Caco-2 (cell line): ENCODE measurements around the gene VWA3B. TPM values are rescaled to one million over a fixed set of nuclear protein-coding genes. Genes with fewer than 3 reads are reported as not detected.

ENCODE experiments used
- BruUV-seq: library from RNA; stranded (reverse); fragments of 400-500 nt; replicated peaks from 2 replicates; lab custom pipeline; 2021; lab: Mats Ljungman, UMichigan
- CTCF ChIA-PET: fragments of 300-600 bp; sonication (Branson Sonifier 250); formaldehyde crosslinking; loops from one replicate; lab custom pipeline; 2022; ENCODE audit warnings: antibody characterized with exemption; lab: Charles Lee
- POLR2A ChIA-PET: fragments of 300-600 bp; sonication (Branson Sonifier 250); formaldehyde crosslinking; loops from one replicate; lab custom pipeline; 2022; ENCODE audit warnings: antibody characterized with exemption; lab: Charles Lee
- DNase-seq, 2 experiments: peaks; one replicate each; pipeline versions ENCODE4 v3.0.0 to v3.0.0-alpha.2; 2020 to 2022
- H3K27me3 ChIP-seq: replicated peaks from 2 replicates; pipeline ENCODE4 v1.6.0; 2011; ENCODE audit warnings: low read length; ENCODE audit not compliant: control insufficient read depth, insufficient read depth
- H3K36me3 ChIP-seq: 2 replicates; pipeline ENCODE4 v1.5.1; 2011; ENCODE audit warnings: low read length; ENCODE audit not compliant: control insufficient read depth, insufficient read depth
- H3K4me1 ChIP-seq: fragments of 250-450 bp; sonication (Bioruptor Pico); 2 replicates; pipeline ENCODE4 v1.5.1; 2020; ENCODE audit warnings: mild to moderate bottlenecking
- H3K4me3 ChIP-seq: 2 replicates; pipeline ENCODE4 v1.5.1; 2011; ENCODE audit warnings: low read depth, mild to moderate bottlenecking, control low read depth, low read length
- H3K9me3 ChIP-seq: fragments of 250-450 bp; sonication (Bioruptor Pico); 2 replicates; pipeline ENCODE4 v1.5.1; 2020; ENCODE audit warnings: mild to moderate bottlenecking, moderate library complexity
- H3K27ac Mint-ChIP-seq: one replicate; pipeline ENCODE4 v1.8.0; 2022; ENCODE audit warnings: mixed read lengths; ENCODE audit not compliant: unreplicated experiment
- H3K27me3 Mint-ChIP-seq: one replicate; pipeline ENCODE4 v1.8.0; 2022; ENCODE audit warnings: mixed read lengths; ENCODE audit not compliant: insufficient read depth, unreplicated experiment
- H3K36me3 Mint-ChIP-seq: one replicate; pipeline ENCODE4 v1.8.0; 2022; ENCODE audit warnings: mild to moderate bottlenecking, mixed read lengths; ENCODE audit not compliant: insufficient read depth, unreplicated experiment
- H3K4me1 Mint-ChIP-seq: one replicate; pipeline ENCODE4 v1.8.0; 2022; ENCODE audit warnings: low read depth, mixed read lengths; ENCODE audit not compliant: unreplicated experiment
- H3K4me3 Mint-ChIP-seq: one replicate; pipeline ENCODE4 v1.8.0; 2022; ENCODE audit warnings: mild to moderate bottlenecking, moderate library complexity, mixed read lengths; ENCODE audit not compliant: unreplicated experiment
- H3K9me3 Mint-ChIP-seq: one replicate; pipeline ENCODE4 v1.8.0; 2022; ENCODE audit warnings: mixed read lengths; ENCODE audit not compliant: unreplicated experiment
- intact Hi-C: fragments of 100-400 bp; cut with micrococcal nuclease; formaldehyde crosslinking; loops from one replicate; pipeline ENCODE4 v1.10.0; 2022; ENCODE audit not compliant: unreplicated experiment
- total RNA-seq: library from RNA; stranded (reverse); gene quantifications from 2 replicates; pipeline ENCODE4 v1.2.3, GENCODE V29; 2022
- TF ChIP-seq, protein P1 (sequence below), 2 experiments: fragments of 200-600 bp in 1 of 2; IDR thresholded peaks; 1 replicate in 1 of 2; 2 replicates in 1 of 2; pipeline versions ENCODE4 v1.5.1 to v1.8.0; 2011 to 2022; ENCODE audit warnings: antibody characterized with exemption in 1 of 2, control low read depth in 1 of 2, inconsistent platforms in 1 of 2, low read depth in 1 of 2, low read length in 1 of 2, mild to moderate bottlenecking in 1 of 2, moderate library complexity in 1 of 2; ENCODE audit not compliant: insufficient read depth in 1 of 2, severe bottlenecking in 1 of 2, unreplicated experiment in 1 of 2

Gene VWA3B
- total RNA-seq, 1 experiment from 2014 or later = not detected

DNA sequence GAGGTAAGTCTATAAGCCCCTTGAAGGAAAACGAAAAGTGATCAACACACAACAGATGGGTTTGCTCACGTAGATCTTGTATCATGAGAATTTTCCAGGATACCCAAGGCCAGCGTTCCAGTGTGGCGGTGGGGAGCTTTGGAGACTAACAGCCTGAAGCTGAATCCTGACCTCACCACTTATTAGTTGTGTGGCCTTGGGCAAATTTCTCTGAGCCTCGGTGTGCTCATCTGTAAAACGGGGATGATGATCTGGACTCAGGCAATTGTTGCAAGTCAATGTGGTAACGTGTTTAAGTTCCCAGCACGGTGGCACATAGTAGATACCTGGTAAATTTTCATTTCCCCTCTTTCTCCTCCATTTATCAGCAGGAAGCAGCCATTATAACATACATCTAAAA lies 68.3 kb downstream of the VWA3B start:
- ChIA-PET POLR2A (no interaction called here), CTCF (no interaction called here)
- Mint-ChIP-seq H3K36me3 (no peaks in the 10 kb centered on the region), H3K27me3 (no peaks in the 10 kb centered on the region), H3K27ac (no peak overlapping the region), H3K9me3 (no peaks in the 10 kb centered on the region), H3K4me3 (no peak overlapping the region), H3K4me1 (no peaks in the 10 kb centered on the region)
- H3K4me3 ChIP-seq = no peak overlapping the region
- H3K4me1 ChIP-seq = no peaks in the 10 kb centered on the region
- H3K27me3 ChIP-seq = no peaks in the 10 kb centered on the region; the same call in 1 of the 2 replicates
- no peaks in the 10 kb centered on the region for H3K36me3 ChIP-seq
- intact Hi-C loops = loop anchor here (10.0 kb wide), 1 partner anchor 140 kb away; no protein-coding TSS in a partner anchor
- DNase-seq = no peak
- H3K9me3 ChIP-seq = no peaks in the 10 kb centered on the region
- TF ChIP-seq, protein P1, sequence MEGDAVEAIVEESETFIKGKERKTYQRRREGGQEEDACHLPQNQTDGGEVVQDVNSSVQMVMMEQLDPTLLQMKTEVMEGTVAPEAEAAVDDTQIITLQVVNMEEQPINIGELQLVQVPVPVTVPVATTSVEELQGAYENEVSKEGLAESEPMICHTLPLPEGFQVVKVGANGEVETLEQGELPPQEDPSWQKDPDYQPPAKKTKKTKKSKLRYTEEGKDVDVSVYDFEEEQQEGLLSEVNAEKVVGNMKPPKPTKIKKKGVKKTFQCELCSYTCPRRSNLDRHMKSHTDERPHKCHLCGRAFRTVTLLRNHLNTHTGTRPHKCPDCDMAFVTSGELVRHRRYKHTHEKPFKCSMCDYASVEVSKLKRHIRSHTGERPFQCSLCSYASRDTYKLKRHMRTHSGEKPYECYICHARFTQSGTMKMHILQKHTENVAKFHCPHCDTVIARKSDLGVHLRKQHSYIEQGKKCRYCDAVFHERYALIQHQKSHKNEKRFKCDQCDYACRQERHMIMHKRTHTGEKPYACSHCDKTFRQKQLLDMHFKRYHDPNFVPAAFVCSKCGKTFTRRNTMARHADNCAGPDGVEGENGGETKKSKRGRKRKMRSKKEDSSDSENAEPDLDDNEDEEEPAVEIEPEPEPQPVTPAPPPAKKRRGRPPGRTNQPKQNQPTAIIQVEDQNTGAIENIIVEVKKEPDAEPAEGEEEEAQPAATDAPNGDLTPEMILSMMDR (IDR thresholded peaks at IDR 0.05; ENCODE audit: insufficient read depth in 1 of 2, low read depth in 1 of 2, low read length in 1 of 2, severe bottlenecking in 1 of 2, unreplicated experiment in 1 of 2) = no peak
- no TSS peak for BruUV-seq

GRCh38 chr2:98155716-98156115 lies 68.7 kb downstream of the VWA3B start:
- intact Hi-C loops = loop anchor here (2.0 to 10.0 kb wide), 2 partner anchors 141 to 229 kb away; no protein-coding TSS in a partner anchor
- no peak overlapping the region for H3K4me3 Mint-ChIP-seq
- Histone ChIP-seq H3K9me3 (no peaks in the 10 kb centered on the region), H3K4me1 (no peaks in the 10 kb centered on the region), H3K27me3 (no peaks in the 10 kb centered on the region; the same call in 1 of the 2 replicates), H3K36me3 (no peaks in the 10 kb centered on the region), H3K4me3 (no peak overlapping the region)
- ChIA-PET CTCF (no interaction called here), POLR2A (no interaction called here)
- no peak overlapping the region for H3K27ac Mint-ChIP-seq
- H3K27me3 Mint-ChIP-seq = no peaks in the 10 kb centered on the region
- no peaks in the 10 kb centered on the region for H3K9me3 Mint-ChIP-seq
- no peaks in the 10 kb centered on the region for H3K36me3 Mint-ChIP-seq
- no peak for DNase-seq
- no peaks in the 10 kb centered on the region for H3K4me1 Mint-ChIP-seq
- BruUV-seq = no TSS peak
- TF ChIP-seq, protein P1 (IDR thresholded peaks at IDR 0.05; ENCODE audit: insufficient read depth in 1 of 2, low read depth in 1 of 2, low read length in 1 of 2, severe bottlenecking in 1 of 2, unreplicated experiment in 1 of 2) = no peak

- Mint-ChIP-seq H3K27me3 (no peaks in the 10 kb centered on the region), H3K9me3 (no peaks in the 10 kb centered on the region), H3K4me3 (no peak overlapping the region), H3K4me1 (no peaks in the 10 kb centered on the region), H3K27ac (no peak overlapping the region), H3K36me3 (no peaks in the 10 kb centered on the region)
- no peaks in the 10 kb centered on the region for H3K9me3 ChIP-seq
- DNase-seq = no peak
- H3K36me3 ChIP-seq = no peaks in the 10 kb centered on the region
- H3K27me3 ChIP-seq = no peaks in the 10 kb centered on the region; the same call in 1 of the 2 replicates
- ChIA-PET POLR2A (no interaction called here), CTCF (no interaction called here)
- no peaks in the 10 kb centered on the region for H3K4me1 ChIP-seq
- no peak overlapping the region for H3K4me3 ChIP-seq
- BruUV-seq = no TSS peak
- TF ChIP-seq, protein P1 (IDR thresholded peaks at IDR 0.05; ENCODE audit: insufficient read depth in 1 of 2, low read depth in 1 of 2, low read length in 1 of 2, severe bottlenecking in 1 of 2, unreplicated experiment in 1 of 2) = no peak
- intact Hi-C loops = loop anchor here (2.0 to 10.0 kb wide), 2 partner anchors 142 to 228 kb away; no protein-coding TSS in a partner anchor
These were observed 69.3 kb downstream of the VWA3B start for GRCh38 chr2:98156304-98156703.
